Stimulated activated CD4-positive, alpha-beta T cell treated with anti-CD3 and anti-CD28 coated beads, Interleukin-4, amount 100 ng/mL, for 4 hours (primary cell): ENCODE results near the gene WDR33.

Source experiments
- DNase-seq, 2 experiments: peaks; one replicate each; pipeline ENCODE4 v3.0.0-alpha.2; 2020

The WDR33 gene

DNA sequence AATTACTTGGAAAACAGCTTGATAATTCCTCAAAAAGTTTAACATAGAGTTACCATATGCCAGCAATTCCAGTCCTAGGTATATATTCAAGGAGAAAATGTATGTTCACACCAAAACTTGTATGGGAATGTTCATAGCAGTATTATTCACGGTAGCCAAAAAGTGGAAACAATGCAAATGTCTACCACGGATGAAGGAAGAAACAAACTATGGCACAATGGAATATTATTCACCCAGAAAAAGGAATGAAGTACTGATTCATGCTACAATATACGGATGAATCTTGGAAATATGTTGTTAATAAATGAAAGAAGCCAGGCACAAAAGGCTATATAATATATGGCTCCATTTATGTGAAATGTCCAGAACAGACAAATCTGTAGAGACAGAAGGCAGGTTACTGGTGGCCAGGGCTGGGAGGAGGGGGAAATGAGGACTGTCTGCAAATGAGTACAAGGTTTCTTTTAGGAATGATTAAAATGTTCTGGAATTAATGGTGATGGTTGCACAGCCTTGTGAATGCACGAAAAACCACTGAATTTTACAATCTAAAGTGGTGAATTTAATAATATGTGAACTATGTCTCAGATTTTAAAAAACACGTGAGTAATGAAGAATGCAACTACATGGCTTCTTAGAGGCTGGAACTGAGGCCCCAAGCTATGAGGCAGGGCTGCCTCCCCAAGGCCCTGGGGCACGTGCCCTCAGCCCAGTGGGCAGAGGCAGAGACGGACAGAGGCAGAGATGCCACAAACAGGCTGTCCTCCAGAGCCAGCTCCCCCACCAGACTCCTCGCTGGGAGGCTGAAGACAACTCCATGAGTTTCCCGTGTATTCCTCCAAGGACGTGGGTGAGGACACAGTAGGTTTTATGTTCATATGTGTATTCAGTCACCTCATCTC lies 140.7 kb downstream of the WDR33 start:
- DNase-seq, result no peak

DNA sequence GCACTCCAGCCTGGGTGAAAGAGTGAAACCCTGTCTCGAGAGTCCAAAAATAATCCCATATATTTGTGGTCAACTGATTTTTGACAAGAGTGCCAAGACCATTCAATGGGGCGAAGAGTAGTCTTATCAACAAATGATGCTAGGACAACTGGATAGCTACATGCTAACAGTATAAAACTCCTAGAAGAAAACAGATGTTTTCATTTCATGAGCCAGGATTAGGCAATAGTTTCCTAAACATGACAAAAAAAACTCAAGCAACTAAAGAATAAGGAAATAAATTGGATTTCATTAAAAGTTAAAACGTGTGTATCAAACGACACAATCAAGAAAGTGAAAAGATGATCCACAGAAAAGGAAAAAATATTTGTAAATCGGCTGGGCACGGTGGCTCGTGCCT lies 141.9 kb downstream of the WDR33 start:
- no peak for DNase-seq

- no peak for DNase-seq
Measured at GRCh38 chr2:127665267-127665893, 145.6 kb downstream of the WDR33 start.

GRCh38 chr2:127664895-127665225 lies 146.1 kb downstream of the WDR33 start:
- DNase-seq, result no peak

GRCh38 chr2:127664065-127664894 lies 146.7 kb downstream of the WDR33 start:
- DNase-seq, result no peak

DNA sequence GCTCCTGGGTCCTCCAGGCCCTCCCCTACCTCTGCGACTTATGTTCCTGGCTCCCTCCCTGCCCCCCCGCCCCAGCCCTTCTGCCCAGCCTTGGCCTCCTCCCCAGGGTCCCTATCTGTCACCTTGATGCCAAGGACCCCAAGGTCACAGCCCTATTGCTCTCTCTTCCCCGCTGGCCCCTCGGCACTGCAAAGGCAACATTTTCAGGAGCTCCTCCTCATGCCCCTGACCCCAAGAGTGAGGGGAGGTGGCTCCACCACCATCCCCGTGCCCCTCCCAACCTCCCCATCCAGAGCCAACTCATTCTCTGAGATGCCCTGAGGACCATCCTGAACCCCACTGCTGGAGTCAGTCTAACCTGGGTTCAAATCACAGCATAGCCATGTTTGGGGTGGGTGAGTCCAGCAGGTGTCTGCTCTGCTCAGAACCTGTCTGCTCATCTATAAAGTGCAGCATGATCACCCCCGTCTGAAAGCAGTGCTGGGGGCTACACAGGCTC lies 147.4 kb downstream of the WDR33 start:
- no peak for DNase-seq

GRCh38 chr2:127662937-127663565 lies 147.9 kb downstream of the WDR33 start:
- no peak for DNase-seq

DNA sequence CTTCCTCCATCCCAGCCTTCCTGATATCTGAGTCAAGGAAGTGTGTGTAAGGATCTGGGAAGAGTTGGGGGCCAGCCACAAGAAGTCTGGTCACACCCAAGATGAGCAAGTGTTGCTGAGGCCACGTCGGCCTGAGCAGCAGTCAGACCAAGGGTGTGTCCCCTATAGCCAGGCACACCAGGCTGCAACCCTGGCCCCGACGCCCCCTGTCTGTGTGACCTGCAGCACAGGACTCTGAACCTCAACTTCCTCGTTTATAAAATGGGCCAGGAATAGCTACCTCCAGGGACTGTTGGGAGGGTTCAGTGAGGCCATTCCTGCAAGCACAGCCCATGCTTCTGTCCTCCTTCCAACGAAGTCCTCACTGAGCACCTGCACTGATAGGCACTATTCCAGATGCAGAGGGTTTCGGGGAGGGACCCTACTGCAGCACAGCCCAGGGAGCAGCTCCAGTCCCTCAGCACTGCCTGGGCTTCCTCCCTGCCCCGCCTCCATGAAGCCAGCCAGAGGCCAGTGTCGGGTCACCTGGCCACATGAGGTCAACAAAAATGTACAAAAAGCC lies 148.9 kb downstream of the WDR33 start:
- no peak for DNase-seq

- no peak for DNase-seq
Measured at GRCh38 chr2:127661072-127661649, 149.8 kb downstream of the WDR33 start.

GRCh38 chr2:127660291-127660578 lies 150.7 kb downstream of the WDR33 start:
- no peak for DNase-seq

GRCh38 chr2:127659408-127660290 lies 151.3 kb downstream of the WDR33 start:
- DNase-seq, result no peak

DNA sequence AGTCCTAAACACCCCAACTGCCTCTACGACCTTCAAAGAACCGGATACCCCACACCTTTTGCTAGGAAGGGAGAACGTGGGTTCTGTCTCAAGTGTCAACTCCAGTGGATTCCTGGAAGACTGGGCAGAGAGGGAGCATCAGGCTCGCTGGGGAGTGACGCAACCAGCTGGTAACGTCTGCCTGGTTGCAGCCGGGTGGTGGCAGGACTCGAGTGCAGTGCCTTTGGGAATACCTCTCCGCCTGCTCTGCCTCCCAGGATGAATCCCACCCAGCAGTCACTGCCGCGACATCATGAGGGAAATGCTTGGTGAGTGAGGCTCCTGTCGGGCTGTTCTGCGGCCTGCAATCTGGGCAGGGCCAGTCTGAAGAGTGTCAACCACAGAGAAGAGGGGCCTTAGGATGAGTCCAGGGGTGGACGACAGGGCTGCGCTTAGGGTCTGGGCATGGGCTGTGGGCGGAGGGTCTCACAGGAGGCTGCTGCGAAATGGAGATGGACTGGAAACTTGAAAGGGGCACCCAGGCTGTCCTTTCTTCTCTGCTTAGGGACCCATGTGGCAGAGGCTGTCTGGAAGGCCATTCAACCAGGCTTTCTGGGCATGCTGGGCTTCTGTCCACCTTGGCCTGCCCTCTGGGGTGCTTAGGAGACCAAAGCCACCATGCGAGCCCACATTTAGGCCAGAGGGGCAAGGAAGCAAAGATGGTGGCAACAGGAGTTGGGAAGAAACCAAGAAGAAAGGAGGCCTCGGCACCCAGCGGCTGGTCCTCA lies 152.1 kb downstream of the WDR33 start:
- no peak for DNase-seq

DNA sequence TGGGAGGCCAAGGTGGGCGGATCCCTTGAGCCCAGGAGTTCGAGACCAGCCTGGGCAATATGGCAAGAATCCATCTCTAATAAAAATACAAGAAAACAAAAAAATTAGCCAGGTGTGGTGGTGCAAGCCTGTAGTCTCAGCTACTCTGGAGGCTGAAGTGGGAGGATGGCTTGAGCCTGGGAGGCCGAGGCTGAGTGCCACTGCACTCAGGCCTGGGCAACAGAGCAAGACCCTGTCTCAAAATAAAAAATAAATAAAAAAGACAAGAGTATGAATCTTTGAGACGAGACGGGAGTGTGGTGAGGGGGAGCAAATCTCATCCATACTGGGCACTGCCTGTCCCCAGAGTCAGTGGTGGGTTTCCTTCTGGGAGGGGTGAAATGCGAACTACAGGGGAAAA lies 152.8 kb downstream of the WDR33 start:
- no peak for DNase-seq

- DNase-seq, result no peak
Measured at GRCh38 chr2:127657232-127657595, 153.8 kb downstream of the WDR33 start.

GRCh38 chr2:127656569-127657231 lies 154.3 kb downstream of the WDR33 start:
- DNase-seq, result no peak

GRCh38 chr2:127655209-127656073 lies 155.5 kb downstream of the WDR33 start:
- DNase-seq, result no peak

- no peak for DNase-seq
Measured at GRCh38 chr2:127654838-127655175, 156.2 kb downstream of the WDR33 start.

DNA sequence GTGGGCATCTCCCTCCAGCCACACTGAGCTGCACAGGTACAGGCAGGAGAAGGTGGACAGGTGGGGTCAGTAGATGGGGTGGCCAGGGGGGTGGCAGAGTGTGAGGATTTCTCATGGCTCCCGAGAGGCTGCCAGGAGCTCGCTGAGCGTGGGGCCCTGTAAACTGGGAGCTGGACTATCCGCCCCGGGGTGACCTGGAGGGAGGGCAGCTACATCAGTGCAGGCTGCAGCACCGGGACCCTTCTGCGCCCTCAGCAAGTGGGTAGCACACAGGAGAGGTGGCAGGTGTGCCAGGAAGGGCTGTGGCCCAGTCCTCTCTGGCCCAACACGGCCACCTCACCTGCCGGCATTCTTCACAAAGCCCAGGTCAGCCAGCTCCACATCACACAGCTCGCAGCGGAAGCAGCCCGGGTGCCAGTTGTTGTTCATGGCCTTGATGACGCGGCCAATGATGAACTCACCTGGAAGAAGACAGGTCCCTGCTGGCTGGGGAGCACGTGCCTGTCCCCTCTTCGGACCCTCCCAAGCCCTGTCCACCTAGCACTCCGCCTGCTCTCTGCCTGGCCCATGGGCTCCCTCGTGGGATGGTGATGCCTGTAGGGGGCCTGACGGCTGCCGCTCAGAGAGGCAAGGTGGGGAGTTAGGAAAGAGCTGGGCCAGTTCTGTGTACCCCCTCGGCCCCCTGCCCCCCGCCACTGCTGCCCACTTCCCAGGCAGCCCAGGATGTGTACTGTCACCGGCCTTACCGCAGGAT lies 156.7 kb downstream of the WDR33 start:
- no peak for DNase-seq
